Measurements from ENCODE around the gene IFITM5. TPM values are rescaled to one million over a fixed set of nuclear protein-coding genes. Genes with fewer than 3 reads are reported as not detected.
"Not testable (repeated sequence)": the region's sequence is repeated elsewhere in the genome, so short reads cannot be mapped to it uniquely, and the experiment has no call there.

The IFITM5 gene
- total and polyA plus RNA-seq, 9 of the 15 experiments (the other 6 are each of a cell fraction or from before 2014, with no cell fraction given), result 0.19 TPM; not detected in 8

GRCh38 chr11:268716-269145, 30.6 kb downstream of the IFITM5 start (continued):
- TF ChIP-seq ZNF592 (IDR thresholded peaks at IDR 0.05) (peak; percentile 84), SIN3A (IDR thresholded peaks at IDR 0.05; ENCODE audit: borderline replicate concordance in 2 of 2, control insufficient read depth in 1 of 2, low read depth in 2 of 2, low read length in 2 of 2) (peak; percentile 37 to 87; a peak in 1 of 4 replicates), ETS1 (conservative IDR thresholded peaks at IDR 0.05; ENCODE audit: control insufficient read depth, low read depth, low read length) (0 out of 2 replicates have a peak, but pooled peaks have one; percentile 36), TEAD1 (CRISPR knock-in tag; IDR thresholded peaks at IDR 0.05) (peak in 1 of 2 experiments; percentile 47; a peak in 1 of 4 replicates), THRAP3 (IDR thresholded peaks at IDR 0.05; ENCODE audit: borderline replicate concordance) (0 out of 2 replicates have a peak, but pooled peaks have one; percentile 1), RBFOX2 (IDR thresholded peaks at IDR 0.05; ENCODE audit: low read depth, low read length) (peak; percentile 71), MAFG (tag; conservative IDR thresholded peaks at IDR 0.05) (0 out of 2 replicates have a peak, but pooled peaks have one; percentile 14), ZBTB33 (CRISPR knock-in tag; IDR thresholded peaks at IDR 0.05) (0 out of 2 replicates have a peak, but pooled peaks have one; percentile 22), ZNF134 (CRISPR knock-in tag; conservative IDR thresholded peaks at IDR 0.05) (0 out of 2 replicates have a peak, but pooled peaks have one; percentile 3), ZNF639 (CRISPR knock-in tag; conservative IDR thresholded peaks at IDR 0.05 in 1 of 2, IDR thresholded peaks at IDR 0.05 in 1 of 2) (0 out of 4 replicates have a peak, but pooled peaks of 1 of the 2 experiments have one; percentile 9), BACH1 (tag; IDR thresholded peaks at IDR 0.05) (peak; percentile 6; the same call in 1 of the 2 replicates), ERF (CRISPR knock-in tag; IDR thresholded peaks at IDR 0.05) (0 out of 2 replicates have a peak, but pooled peaks have one; percentile 1), RNF2 (IDR thresholded peaks at IDR 0.05) (peak; percentile 68), TOE1 (CRISPR knock-in tag; IDR thresholded peaks at IDR 0.05; ENCODE audit: borderline replicate concordance, low read depth) (0 out of 2 replicates have a peak, but pooled peaks have one; percentile 29), KLF6 (CRISPR knock-in tag; IDR thresholded peaks at IDR 0.05; ENCODE audit: borderline replicate concordance) (peak; percentile 17; the same call in 1 of the 2 replicates), POLR2AphosphoS5 (IDR thresholded peaks at IDR 0.05; ENCODE audit: control insufficient read depth, insufficient read depth, low read depth, low read length) (0 out of 2 replicates have a peak, but pooled peaks have one; percentile 19)
- not testable (repeated sequence) for TF ChIP-seq TOE1 (IDR thresholded peaks at IDR 0.05; ENCODE audit: borderline replicate concordance)

Data from K562 (cell line).